ENCODE data around the gene AUTS2.

AUTS2 gene

DNA sequence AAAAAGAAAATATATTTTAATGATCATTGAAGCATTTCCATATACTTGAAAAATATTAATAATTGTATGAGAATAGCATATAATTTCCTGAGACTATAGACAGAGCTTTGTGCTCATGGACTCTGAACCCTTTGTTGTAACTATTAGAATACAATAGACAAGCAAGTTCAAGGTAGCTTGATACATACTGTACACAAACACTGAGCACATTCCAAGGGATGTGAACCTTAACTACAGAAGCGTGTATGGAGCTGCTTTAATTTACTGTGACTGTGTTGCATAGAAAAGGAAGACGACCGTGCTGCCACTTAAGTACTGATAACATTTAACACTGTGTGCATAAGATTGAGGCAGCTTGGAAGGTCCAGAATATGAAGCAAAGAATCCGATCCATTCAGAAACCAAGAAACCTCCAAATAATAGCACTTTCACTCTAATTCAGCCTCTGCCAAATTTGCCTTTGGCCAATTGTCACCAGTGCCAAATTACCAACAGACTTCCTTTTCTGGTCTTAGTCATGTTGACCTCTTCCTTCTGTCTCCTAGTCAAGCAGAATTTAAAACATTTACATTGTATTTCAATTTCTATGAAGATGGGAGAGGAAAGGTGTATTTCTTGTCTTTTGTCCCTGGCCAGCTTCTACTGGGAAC is 967.6 kb downstream of the AUTS2 start:
- Histone ChIP-seq H3K9me3 (no peaks in the 10 kb centered on the region), H3K4me1 (no peaks in the 10 kb centered on the region), H3K27me3 (no peaks in the 10 kb centered on the region), H3K36me3 (no peaks in the 10 kb centered on the region), H3K4me3 (no peak overlapping the region), H3K27ac (no peak overlapping the region)
- TF ChIP-seq CTCF (IDR thresholded peaks at IDR 0.05): no peak
- DNase-seq: no peak
- intact Hi-C loops (cut with DNase I; ENCODE audit: low total_unique reads): no loop called here

DNA sequence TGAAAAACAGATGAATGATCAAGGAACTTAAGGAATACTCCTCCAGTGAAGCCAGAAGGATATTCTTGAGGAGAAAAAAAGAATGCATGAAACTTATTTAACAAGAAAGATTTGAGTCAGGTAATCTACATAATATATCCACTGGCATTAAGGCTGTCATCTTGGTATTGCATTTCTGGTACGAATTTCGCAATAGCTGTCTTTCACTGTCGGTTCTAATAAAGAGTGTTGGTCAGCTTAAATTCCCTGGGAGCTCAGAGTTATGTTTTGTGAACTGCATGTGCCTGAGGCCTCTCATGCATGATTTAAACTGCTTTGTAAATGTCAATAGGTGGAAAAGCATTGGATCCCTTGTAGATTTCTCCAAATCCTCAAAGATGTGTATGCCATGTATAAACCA is 968.4 kb downstream of the AUTS2 start:
- Histone ChIP-seq H3K4me1 (no peaks in the 10 kb centered on the region), H3K9me3 (no peaks in the 10 kb centered on the region), H3K27ac (no peak overlapping the region), H3K27me3 (no peaks in the 10 kb centered on the region), H3K36me3 (no peaks in the 10 kb centered on the region), H3K4me3 (no peak overlapping the region)
- no peak for TF ChIP-seq CTCF (IDR thresholded peaks at IDR 0.05)
- intact Hi-C loops (cut with DNase I; ENCODE audit: low total_unique reads): no loop called here
- DNase-seq: no peak

DNA sequence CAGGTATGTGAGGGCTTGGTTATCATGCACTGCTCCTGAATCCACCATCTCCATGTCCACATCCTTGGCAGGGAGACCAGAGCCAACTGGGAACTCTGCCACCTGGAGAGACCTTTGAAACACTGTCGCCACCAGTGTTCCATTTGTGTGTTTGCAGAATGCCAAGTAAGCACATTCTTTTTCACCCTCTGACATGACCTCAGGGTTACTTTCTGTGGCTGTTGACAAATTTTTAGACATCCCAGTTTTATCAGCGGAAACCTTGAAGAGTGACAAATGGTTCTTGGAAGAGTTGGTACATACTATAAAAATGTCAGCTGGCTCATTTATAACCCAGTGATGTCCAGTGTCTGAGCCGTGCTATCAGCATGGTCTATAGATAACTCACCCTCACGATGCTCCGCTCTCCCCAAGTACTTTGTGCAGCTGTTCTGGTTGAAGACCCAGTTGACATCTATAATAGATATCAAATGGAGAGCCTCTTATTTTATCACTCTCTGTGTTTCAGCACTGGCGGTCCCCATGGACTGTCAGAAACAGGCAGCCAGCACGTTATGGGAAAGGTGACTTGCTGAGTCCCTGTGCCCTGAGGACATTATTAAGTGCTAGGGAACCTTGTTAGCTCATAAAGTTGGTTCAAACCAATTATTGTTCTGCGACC is 970.5 kb downstream of the AUTS2 start:
- Histone ChIP-seq H3K27ac (no peak overlapping the region), H3K9me3 (no peaks in the 10 kb centered on the region), H3K4me1 (no peaks in the 10 kb centered on the region), H3K4me3 (no peak overlapping the region), H3K36me3 (no peaks in the 10 kb centered on the region), H3K27me3 (no peaks in the 10 kb centered on the region)
- no peak for TF ChIP-seq CTCF (IDR thresholded peaks at IDR 0.05)
- intact Hi-C loops (cut with DNase I; ENCODE audit: low total_unique reads): no loop called here
- no peak for DNase-seq

- H3K27me3 ChIP-seq: no peaks in the 10 kb centered on the region
- TF ChIP-seq CTCF (IDR thresholded peaks at IDR 0.05): no peak
- no peaks in the 10 kb centered on the region for H3K9me3 ChIP-seq
- no peak overlapping the region for H3K4me3 ChIP-seq
- intact Hi-C loops (cut with DNase I; ENCODE audit: low total_unique reads): no loop called here
- no peaks in the 10 kb centered on the region for H3K4me1 ChIP-seq
- no peaks in the 10 kb centered on the region for H3K36me3 ChIP-seq
- no peak for DNase-seq
- no peak overlapping the region for H3K27ac ChIP-seq
Measured at GRCh38 chr7:70569335-70569819, 971.1 kb downstream of the AUTS2 start.

DNA sequence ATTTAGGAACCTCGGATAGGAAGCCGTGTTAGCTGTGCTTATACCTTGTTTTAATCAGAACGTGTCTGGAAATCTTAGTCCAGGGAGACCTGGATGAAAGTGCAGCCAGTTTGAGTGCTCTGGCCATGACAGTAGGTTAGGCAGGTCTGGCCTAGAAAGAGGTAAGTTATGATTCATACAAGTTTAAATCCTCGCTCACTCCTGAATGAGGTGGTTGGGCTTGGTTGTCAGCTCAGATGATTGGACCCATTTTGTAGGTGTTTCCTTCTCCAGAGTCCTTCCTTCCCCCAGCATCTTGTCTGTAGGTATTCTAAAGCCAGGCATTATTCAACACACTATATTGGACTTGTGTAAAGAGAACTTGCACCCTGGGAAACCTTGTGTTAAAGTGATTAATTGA is 971.8 kb downstream of the AUTS2 start:
- Histone ChIP-seq H3K4me3 (no peak overlapping the region), H3K4me1 (no peaks in the 10 kb centered on the region), H3K36me3 (no peaks in the 10 kb centered on the region), H3K9me3 (no peaks in the 10 kb centered on the region), H3K27ac (no peak overlapping the region), H3K27me3 (no peaks in the 10 kb centered on the region)
- no peak for DNase-seq
- intact Hi-C loops (cut with DNase I; ENCODE audit: low total_unique reads): no loop called here
- no peak for TF ChIP-seq CTCF (IDR thresholded peaks at IDR 0.05)
